GM18861 (cell line): Measurements from ENCODE around the gene MBNL1.
"Not testable (repeated sequence)": the region's sequence is repeated elsewhere in the genome, so short reads cannot be mapped to it uniquely, and the experiment has no call there.

Source experiments
- ATAC-seq: cut with Tn5 transposase; IDR thresholded peaks from one replicate; pipeline ENCODE4 v1.9.1; 2021; ENCODE audit not compliant: unreplicated experiment

MBNL1 gene

DNA sequence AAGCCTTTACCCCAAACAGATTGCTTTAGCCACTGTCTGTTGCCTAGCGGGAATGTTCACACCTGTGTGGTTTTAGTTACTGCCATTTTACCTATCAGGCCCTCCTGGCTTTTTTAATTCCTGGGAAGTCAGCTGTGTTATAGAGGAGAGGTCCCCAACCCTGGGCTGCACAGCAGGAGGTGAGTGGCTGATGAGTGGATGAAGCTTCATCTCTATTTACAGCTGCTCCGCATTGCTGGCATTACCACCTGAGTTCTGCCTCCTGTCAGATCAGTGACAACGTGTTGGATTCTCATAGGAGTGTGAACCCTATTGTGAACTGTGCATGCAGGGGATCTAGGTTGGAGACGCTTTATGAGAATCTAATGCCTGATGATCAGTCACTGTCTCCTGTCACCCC lies 127.0 kb downstream of the MBNL1 start:
- ATAC-seq, result no peak

DNA sequence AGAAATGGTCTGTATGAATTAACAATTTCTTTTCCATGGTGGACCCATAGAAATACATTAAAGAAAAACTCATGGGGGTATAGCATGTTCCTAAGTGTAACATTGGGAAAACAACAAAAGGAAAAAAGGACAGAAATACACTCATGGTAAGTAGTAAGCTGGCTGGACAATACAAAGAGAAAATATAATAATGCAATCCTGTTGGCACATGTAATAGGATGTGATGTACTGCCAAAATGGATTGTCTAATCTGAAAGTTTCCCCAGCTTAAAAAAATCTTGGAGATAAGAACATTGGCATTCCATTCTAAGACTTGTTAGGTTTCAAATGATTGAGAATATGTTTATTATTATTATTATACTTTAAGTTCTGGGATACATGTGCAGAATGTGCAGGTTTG lies 128.1 kb downstream of the MBNL1 start:
- ATAC-seq, result no peak

DNA sequence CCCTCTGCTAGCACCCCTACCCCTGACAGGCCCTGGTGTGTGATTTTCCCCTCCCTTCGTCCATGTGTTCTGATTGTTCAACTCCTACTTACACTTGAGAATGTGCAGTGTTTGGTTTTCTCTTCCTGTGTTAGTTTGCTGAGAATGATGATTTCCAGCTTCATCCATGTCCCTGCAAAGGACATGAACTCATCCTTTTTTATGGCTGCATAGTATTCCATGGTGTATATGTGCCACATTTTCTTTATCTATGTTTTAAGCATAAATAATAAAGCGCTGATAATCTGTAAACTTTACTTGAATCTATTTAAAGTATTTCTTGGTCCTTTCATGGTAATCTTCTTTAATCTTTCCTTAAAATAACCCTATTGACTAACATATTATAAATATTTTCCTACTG lies 128.6 kb downstream of the MBNL1 start:
- ATAC-seq, result not testable (repeated sequence)

DNA sequence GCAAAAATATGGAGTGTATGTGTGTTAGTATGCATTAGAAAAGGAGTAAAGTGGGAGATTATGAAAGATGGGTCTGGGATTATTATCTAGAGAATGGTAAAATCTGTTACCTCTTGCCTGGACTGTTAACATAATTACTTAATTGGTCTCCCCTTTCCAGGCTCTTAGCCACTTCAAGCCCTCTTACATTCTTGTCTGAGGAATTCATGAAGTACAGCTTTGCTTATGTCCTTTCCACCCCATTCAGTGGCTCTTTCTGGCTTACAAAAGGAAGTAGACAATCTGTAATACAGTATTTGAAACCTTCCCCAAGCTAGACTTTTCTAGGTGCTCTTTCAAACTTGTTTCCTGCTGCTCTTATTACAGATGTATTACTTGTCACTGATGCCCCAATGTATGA lies 129.8 kb downstream of the MBNL1 start:
- ATAC-seq, result no peak

DNA sequence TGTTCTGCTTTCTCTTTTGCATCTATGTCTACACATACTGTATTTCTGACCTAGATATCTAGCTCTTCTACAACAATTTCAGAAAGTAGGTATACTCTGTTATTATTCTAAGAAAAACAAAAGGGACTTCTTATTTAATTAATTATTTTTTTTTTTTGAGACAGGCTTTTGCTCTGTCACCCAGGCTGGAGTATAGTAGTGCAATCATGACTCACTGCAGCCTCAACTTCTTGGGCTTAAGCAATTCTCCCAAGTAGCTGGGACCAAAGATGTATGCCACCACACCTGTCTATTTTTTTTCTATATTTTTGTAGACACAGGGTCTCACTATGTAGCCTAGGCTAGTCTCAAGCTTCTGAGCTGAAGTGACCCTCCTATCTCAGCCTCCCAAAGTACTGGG lies 130.6 kb downstream of the MBNL1 start:
- no peak for ATAC-seq

DNA sequence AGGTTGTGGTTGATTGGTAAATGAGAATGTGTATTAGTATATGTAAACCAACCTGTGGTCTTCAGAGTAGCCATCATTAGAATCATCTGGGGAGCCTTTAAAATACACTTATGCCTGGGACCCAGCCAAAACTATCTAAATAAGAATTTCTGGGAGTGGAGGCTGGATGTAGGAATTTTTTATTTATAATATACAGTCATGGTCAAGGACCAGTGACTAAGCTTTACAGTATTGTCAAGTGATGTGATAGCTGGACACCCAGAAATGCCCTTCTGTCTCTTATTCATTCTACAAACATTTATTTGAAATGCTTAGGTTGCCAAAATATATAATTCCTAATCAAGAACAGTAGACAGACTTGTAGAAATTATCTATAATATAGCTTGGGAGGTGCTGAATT lies 132.2 kb downstream of the MBNL1 start:
- ATAC-seq, result no peak

DNA sequence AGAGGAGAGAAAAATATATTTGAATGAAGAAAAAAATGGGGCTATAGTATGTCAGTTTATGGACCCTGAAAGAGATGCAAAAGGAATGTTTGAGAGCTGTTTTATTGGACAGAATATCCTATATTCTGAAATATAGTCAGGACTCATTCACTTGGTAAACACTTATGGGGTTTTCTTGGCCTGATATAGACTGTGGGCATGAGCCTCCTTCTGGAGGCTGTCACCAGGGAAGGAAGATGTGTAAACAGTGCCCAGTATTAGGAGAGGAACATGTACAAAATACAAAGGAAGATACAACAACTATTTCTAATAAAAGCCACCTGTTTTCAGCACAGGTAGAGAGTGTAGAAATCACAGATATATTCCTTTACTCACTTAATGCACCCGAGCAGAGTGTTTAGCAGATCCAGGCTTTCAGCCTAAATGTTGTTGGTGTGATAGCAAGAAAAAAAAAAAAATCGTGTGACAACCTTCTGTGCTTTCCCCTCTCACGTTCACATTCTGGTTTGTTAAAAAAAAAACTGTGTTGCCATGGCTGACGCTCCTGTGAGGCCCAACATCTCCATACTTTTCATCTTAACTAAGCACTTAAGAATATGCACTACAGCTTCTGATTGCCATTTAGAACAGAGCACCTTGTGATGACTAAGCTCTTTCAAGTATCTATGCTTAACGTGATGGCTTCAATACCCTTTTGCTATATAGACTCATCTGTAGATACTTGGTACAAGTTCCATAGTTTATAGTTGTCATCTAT lies 134.1 kb downstream of the MBNL1 start:
- ATAC-seq, result peak; percentile 33

DNA sequence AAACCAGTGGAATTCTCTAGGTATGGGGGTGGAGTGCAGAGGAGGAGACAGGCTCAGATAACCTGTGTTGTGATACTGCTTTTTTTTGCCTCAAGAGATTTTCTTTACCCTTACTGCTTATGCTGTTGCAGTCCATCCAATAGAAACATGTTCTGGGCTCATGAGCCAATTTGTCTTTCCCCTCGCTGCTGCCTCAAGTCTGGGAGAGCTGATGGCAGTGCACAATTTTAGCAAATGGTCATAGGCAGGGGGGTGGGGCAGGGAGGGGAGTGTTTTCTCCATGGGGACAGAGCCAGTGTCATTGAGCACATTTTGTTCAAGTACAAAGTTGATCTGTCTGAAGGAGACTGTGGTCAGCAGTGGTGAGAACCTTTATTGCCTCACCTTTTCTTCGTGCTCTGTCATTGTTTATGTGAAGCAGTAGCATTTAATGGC lies 134.9 kb downstream of the MBNL1 start:
- no peak for ATAC-seq

DNA sequence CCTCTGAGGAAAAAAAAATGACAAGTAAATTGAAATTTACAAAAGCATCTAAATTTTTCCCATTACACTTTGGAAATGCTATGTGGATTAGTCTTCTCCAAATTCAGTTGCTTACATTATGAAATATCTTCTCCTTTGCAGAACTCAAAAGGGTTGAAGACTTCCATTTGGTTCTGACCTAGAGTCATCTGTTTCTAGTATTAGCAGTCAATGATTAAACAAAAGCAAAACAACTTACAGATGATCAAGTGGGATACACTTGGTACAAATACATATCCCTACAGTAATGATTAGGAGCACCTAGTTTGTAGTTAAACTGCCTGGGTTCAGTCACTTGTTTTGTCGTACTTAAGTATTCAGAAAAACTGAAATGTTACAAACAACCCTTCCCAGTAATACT lies 136.2 kb downstream of the MBNL1 start:
- no peak for ATAC-seq

DNA sequence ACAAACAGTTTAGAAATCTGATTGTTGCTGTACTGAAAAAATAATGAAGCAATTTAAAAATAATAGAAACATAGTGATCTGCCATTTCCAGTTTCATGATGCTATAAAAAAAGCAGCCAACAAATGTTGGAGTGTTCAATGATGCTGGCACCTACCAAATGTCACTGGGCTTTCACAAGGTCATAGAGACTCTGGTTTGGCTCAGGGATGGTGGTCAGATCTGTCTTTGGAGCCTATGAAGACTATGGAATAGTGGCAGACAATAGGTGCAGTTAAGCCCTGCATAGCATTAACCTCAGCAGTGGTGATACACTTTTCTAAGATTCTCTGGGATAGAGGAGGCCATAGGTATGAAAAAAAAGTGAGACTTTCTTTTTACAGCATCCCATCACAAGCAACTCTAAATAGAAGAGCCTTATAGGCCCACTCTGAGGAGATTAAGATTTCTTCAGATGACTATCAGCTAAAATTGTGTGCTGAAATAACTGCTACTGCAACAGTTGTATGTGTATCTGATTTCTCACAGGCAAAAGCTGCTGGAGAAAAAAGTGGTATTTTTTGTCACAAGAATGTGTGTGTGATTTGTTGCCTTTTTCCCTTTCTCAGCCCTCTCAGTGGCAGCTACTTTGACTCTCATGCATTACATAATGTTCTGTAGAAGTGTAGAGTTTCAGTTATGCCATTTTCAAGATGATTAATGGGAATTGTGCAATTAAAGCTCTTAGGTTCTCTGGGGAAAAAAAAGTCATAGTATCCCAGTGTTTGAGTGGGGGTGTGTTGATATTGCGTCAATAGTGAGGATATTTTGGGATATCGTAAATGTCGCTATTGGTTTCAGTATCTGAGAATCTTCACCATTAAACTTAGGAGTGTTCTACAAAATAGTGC lies 137.4 kb downstream of the MBNL1 start:
- no peak for ATAC-seq

DNA sequence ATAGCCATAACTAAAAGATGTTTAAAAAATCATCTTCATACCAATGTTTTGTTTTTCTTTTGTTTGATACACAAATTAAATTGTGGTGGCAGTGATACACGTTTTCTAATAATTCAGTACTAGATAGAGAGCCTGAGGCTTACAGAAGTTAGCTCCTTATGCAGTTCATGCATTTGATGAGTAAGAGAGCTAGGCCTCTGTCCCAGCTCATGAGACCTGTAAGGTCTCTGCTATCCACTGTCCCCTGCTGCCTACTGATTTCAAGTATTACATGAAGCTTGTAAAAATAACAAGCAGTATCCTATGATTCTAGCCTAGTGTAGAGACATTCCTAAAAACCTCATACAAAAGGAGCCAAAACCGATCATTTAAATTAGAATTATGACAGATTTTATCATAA lies 144.5 kb downstream of the MBNL1 start:
- ATAC-seq, result no peak

DNA sequence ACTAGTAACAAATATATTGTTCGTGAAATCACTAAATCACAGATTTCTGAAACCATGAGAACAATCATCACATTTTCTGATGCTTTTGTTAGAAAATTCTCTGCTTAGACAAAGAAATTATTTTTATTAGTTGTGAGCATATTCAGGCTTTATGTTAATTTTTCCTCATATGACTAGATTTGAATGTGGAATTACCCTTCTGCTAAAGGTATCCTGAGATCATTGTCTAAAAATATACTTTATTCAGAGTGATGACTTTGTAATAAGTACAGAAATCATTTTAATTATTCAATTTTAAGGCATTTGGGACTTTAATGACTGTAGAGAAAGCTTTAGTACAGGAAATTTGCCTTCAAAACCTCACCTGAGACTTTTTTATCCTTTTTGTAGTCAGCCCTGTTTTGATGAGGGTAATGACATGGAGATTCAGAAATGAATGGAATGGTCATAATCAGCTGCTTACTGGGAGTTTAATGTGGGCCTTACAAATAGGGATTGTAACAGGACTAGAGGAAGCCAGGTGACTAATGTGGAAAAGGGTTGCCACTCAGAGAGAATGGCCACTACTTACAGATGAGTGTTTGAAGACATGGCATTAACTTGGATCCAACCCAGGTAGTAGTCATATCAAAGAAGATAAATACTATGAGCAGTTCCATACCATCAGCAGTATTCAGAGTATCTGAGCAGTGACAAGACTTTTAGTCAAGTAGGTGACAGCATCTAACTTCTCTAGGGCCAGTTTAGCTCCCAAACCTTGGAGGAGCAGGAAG lies 148.3 kb downstream of the MBNL1 start:
- ATAC-seq, result no peak

DNA sequence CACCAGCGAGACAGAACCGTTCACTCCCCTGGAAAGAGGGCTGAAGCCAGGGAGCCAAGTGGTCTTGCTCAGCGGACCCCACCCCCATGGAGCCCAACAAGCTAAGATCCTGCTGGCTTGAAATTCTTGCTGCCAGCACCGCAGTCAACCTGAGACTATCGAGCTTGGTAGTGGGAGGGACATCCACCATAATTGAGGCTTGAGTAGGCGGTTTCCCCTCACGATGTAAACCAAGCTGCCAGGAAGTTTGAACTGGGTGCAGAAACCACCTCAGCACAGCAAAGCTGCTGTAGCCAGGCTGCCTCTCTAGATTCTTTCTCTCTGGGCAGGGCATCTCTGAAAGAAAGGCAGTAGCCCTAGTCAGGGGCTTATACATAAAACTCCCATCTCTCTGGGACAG lies 151.0 kb downstream of the MBNL1 start:
- no peak for ATAC-seq

DNA sequence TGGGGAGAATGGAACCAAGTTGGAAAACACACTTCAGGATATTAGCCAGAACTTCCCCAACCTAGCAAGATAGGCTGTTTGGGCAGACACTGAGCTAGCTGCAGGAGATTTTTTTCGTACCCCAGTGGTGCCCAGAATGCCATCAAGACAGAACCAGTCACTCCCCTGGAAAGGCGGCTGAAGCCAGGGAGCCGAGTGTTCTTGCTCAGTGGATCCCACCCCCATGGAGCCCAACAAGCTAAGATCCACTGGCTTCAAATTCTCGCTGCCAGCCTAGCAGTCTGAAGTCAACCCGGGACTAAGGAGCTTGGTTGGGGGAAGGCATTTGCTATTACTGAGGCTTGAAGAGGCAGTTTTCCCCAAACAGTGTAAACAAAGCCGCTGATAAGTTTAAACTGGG lies 152.4 kb downstream of the MBNL1 start:
- ATAC-seq, result no peak

DNA sequence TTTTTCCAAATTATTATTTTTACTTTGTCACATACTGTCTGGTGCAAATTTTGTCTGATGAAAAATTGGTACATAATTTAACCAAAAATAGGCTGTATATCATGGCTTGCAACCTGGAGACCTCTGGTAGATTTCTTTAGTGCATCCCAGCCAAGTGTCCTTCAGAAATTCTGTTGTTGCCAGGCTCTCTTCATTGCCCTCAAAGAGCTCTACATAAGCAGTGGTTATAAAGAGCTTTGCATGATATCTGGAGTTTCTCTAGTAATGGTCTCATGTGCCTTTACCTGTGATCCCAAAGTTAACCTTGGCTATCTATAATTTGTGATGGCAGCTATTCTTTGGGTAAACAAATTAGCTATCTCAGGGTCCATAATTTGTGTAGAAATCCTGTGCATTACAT lies 157.7 kb downstream of the MBNL1 start:
- ATAC-seq, result no peak

DNA sequence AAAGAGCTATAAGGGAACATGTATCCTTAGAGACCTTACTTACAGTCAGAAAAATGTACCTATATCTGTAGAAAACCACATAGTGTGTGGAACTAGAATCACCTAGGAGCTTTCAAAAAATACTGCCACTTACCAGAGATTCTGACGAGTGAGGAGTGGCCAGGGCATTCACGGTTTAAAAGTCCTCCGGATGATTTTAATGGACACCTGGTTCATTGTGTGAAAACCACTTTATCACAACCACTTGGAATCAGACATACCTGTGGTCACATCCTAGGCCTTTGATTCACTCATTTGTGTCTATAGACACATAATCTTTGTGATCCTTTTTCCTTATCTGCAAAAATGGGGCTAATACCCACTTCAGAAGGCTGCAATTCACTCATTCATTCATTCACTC lies 159.8 kb downstream of the MBNL1 start:
- no peak for ATAC-seq

DNA sequence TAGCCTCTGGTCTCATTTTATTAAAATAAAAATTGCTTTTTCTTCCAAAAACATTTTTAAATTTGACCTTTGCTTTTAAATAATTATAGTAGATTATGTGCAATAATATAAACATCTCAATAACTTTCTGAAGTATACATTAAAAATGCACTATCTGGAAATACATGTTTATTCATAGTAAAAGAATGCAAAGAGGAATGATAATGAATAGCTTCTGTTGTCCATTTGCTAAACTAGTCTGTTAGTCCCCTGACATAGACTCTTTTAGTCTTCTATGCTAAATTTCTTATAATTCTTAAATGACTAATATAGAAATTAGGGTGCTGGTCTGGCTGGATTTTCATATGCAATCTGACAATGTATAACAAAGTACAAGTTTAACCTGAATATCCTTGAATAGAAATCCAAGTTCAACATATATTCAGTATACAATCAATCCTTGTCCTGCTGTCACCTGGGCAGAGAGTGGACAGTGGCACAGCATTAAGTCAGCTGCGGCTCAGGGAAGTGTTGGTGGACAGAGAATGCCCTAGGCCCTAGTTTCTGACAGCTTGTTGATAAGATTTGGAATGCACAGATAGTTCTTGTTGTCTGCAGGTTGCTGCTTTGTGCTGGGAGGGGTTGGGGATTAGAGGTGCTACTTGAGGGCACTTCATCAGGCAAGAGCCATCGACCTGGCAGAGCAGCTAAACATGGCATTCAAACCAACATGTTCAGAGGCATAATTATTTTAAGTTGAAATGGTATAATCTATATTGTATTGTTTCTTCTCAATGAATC lies 161.7 kb downstream of the MBNL1 start:
- no peak for ATAC-seq

DNA sequence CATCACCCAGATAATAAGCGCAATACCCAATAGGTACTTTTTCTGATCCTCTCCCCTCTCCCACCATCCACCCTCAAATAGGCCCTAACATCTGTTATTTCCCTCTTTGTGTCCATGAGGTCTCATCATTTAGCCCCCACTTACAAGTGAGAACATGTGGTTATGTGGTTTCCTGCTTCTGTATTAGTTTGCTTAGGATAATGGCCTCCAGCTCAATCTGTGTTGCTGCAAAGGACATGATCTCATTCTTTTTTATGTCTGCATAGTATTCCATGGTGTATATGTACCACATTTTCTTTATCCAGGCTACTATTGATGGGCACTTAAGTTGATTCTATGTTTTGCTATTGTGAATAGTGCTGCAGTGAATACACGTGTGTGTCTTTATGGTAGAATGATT lies 165.4 kb downstream of the MBNL1 start:
- no peak for ATAC-seq

DNA sequence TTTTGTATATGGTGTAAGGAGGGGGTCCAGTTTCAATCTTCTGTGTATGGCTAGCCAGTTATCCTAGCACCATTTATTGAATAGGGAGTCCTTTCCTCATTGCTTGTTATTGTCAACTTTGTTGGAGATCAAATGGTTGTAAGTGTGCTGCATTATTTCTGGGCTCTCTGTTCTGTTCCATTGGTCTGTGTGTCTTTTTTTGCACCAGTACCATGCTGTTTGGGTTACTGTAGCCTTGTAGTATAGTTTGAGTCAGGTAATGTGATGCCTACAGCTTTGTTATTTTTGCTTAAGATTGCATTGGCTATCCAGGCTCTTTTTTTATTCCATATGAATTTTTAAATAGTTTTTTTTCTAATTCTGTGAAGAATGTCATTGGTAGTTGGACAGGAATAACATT lies 166.5 kb downstream of the MBNL1 start:
- not testable (repeated sequence) for ATAC-seq

DNA sequence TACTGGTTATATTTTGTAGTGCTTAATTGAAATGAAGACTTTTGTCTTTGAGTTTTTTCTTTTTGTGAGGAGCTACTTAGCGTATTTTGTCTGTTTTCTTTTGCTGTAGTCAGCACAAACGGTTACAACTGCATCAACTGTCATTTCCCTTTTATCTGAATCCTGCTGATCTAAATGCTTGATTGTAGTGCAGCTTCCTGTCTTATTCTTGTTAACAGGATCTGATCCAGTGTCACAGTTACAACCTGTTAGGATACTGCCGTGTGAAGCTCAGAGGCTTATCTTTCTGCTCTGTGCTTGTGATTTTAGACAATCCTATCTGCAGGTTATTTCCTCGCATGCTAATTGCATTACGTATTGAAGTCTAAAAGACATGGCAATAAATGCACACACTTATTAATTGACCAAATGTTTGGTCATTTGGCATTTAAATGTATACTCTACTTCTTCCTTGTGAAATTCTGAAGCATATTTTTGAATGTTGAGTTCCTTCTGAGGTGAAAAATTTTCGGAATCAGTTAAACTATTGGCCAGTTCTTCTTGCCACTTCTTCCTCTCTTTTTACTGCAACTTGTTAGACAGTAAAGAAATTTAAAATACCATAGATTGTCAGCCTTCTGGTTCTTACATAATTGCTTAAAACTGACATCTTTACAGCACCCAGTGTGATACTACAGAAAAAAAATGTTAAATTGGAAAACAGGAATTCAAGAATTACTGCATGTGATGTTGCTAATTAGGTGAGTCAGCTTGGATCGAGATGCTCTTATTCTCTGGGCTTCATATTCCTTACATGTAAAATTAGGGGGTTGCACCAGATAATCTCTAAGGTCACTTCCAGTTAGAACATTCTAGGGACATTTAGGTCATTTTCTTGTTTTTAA lies 168.2 kb downstream of the MBNL1 start:
- no peak for ATAC-seq
